Measurements from ENCODE around the gene CEP72. TPM values are rescaled to one million over a fixed set of nuclear protein-coding genes. Genes with fewer than 3 reads are reported as not detected.
A peak's percentile ranks its signal among the peaks of the same experiment; 100 is the strongest.
"Not testable (repeated sequence)": the region's sequence is repeated elsewhere in the genome, so short reads cannot be mapped to it uniquely, and the experiment has no call there.

The CEP72 gene
- total and polyA plus RNA-seq, 11 donors: 0.58 to 4.1 (median 1.6) TPM

- Histone ChIP-seq H3K9me3 (no peaks in the 10 kb centered on the region), H3K4me1 (no peaks in the 10 kb centered on the region), H3K27ac (no peak overlapping the region), H3K27me3 (peaks cover 0 to 46% (median 9%) of the 10 kb centered on the region in 9 donors), H3K4me3 (no peak overlapping the region), H3K36me3 (no peaks in the 10 kb centered on the region)
- DNase-seq (peak in 3 of 5 donors; percentile 11 to 42 (median 25)), ATAC-seq (peak in 1 of 4 donors; percentile 11)
- TF ChIP-seq, protein P1, sequence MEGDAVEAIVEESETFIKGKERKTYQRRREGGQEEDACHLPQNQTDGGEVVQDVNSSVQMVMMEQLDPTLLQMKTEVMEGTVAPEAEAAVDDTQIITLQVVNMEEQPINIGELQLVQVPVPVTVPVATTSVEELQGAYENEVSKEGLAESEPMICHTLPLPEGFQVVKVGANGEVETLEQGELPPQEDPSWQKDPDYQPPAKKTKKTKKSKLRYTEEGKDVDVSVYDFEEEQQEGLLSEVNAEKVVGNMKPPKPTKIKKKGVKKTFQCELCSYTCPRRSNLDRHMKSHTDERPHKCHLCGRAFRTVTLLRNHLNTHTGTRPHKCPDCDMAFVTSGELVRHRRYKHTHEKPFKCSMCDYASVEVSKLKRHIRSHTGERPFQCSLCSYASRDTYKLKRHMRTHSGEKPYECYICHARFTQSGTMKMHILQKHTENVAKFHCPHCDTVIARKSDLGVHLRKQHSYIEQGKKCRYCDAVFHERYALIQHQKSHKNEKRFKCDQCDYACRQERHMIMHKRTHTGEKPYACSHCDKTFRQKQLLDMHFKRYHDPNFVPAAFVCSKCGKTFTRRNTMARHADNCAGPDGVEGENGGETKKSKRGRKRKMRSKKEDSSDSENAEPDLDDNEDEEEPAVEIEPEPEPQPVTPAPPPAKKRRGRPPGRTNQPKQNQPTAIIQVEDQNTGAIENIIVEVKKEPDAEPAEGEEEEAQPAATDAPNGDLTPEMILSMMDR (IDR thresholded peaks at IDR 0.05): no peak
- no peak for TF ChIP-seq POLR2A (IDR thresholded peaks at IDR 0.05)
- intact Hi-C loops (cut with DNase I): no loop called here
- WGBS, 4 donors: 89 to 93% (median 91%) methylated on average over 43 to 47 of the region's 47 CpGs
Measured at GRCh38 chr5:601771-602465, 10.2 kb upstream of the CEP72 start.

GRCh38 chr5:602466-603035 is 9.6 kb upstream of the CEP72 start:
- Histone ChIP-seq H3K4me1 (no peaks in the 10 kb centered on the region), H3K9me3 (no peaks in the 10 kb centered on the region), H3K36me3 (no peaks in the 10 kb centered on the region), H3K27ac (no peak overlapping the region), H3K4me3 (no peak overlapping the region), H3K27me3 (peaks cover 0 to 43% (median 9%) of the 10 kb centered on the region in 9 donors)
- WGBS, 4 donors: 85 to 87% (median 86%) methylated on average over 14 to 17 of the region's 17 CpGs
- TF ChIP-seq POLR2A (IDR thresholded peaks at IDR 0.05): no peak
- TF ChIP-seq, protein P1 (IDR thresholded peaks at IDR 0.05): no peak
- peak in 1 of 5 donors; percentile 7 for DNase-seq
- ATAC-seq: no peak
- intact Hi-C loops (cut with DNase I): no loop called here

- Histone ChIP-seq H3K36me3 (no peaks in the 10 kb centered on the region), H3K9me3 (no peaks in the 10 kb centered on the region), H3K27me3 (peaks cover 0 to 42% (median 9%) of the 10 kb centered on the region in 9 donors), H3K27ac (no peak overlapping the region), H3K4me3 (no peak overlapping the region), H3K4me1 (no peaks in the 10 kb centered on the region)
- intact Hi-C loops (cut with DNase I): no loop called here
- peak in 1 of 5 donors; percentile 25 for DNase-seq
- WGBS, 4 donors: 71 to 80% (median 74%) methylated on average over 23 to 32 of the region's 32 CpGs
- no peak for TF ChIP-seq POLR2A (IDR thresholded peaks at IDR 0.05)
- TF ChIP-seq, protein P1 (IDR thresholded peaks at IDR 0.05): no peak
- ATAC-seq: no peak
Measured at GRCh38 chr5:603081-603998, 8.8 kb upstream of the CEP72 start.

DNA sequence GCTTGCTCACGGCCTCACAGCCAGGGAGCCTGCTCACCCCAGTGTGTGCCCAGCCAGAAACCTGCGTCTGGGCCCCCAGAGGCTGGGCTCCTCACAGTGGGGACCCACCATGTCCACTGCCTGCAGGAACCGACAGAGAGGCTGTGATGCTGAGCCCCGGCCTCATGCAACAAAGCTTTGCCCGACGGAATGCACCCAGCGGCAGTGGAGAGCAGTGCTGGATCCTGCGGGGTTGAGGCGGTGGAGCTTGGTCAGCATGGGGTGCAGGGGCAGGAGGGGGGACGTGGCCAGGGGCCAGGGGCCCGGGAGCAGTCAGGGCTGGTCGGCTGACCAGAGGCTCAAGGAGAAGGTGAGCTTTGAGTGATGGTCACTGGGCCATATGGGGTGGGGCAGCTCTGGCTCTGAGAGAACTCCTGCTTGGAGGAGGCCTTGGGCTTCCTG is 7.7 kb upstream of the CEP72 start:
- Histone ChIP-seq H3K9me3 (no peaks in the 10 kb centered on the region), H3K36me3 (no peaks in the 10 kb centered on the region), H3K4me1 (no peaks in the 10 kb centered on the region), H3K4me3 (no peak overlapping the region), H3K27me3 (peaks cover 0 to 33% (median 9%) of the 10 kb centered on the region in 9 donors), H3K27ac (no peak overlapping the region)
- intact Hi-C loops (cut with DNase I): no loop called here
- TF ChIP-seq POLR2A (IDR thresholded peaks at IDR 0.05): no peak
- TF ChIP-seq, protein P1 (IDR thresholded peaks at IDR 0.05): no peak
- 81 to 84% (median 83%) methylated on average over 10 to 12 of the region's 12 CpGs for WGBS, 4 donors
- peak in 1 of 5 donors; percentile 9 for DNase-seq
- no peak for ATAC-seq

DNA sequence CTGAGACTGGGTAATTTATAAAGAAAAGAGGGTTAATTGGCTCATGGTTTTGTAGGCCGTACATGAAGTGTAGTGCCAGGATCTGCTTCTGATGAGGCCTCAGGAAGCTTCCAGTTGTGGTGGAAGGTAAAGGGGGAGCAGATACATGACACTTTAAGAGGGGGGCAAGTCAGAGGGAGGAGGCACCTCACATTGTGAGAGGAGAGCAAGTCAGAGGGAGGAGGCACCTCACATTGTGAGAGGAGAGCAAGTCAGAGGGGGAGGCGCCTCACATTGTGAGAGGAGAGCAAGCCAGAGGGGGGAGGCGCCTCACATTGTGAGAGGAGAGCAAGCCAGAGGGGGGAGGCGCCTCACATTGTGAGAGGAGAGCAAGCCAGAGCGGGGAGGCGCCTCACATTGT is 7.0 kb upstream of the CEP72 start:
- DNase-seq; H3K27ac ChIP-seq; H3K4me1 ChIP-seq; intact Hi-C loops (cut with DNase I); H3K9me3 ChIP-seq; H3K36me3 ChIP-seq; H3K4me3 ChIP-seq; ATAC-seq: not testable (repeated sequence)
- WGBS, 4 donors: 86 to 95% (median 89%) methylated on average over 6 of the region's 6 CpGs
- peaks cover 0 to 33% (median 9%) of the 10 kb centered on the region in 9 donors for H3K27me3 ChIP-seq

All from heart left ventricle (tissue), 16 donors.